HepG2 (cell line): ENCODE measurements around the gene ATR. TPM values are rescaled to one million over a fixed set of nuclear protein-coding genes. Genes with fewer than 3 reads are reported as not detected.

Experiments used
- CAMTA2 ChIP-seq: sonication (generic); formaldehyde crosslinking; IDR thresholded peaks from 2 replicates; pipeline ENCODE4 v1.4.0; 2020; ENCODE audit warnings: mild to moderate bottlenecking, missing genetic modification reagents, borderline replicate concordance
- CEBPG ChIP-seq: IDR thresholded peaks from 2 replicates; pipeline ENCODE4 v1.6.1; 2016
- FOXA3 ChIP-seq: IDR thresholded peaks from 2 replicates; pipeline ENCODE4 v1.6.1; 2016; ENCODE audit warnings: missing genetic modification reagents, missing compliant biosample characterization
- IKZF5 ChIP-seq: IDR thresholded peaks from 2 replicates; pipeline ENCODE4 v1.6.1; 2018; ENCODE audit warnings: missing genetic modification reagents, mild to moderate bottlenecking, missing compliant biosample characterization
- JDP2 ChIP-seq: sonication (generic); formaldehyde crosslinking; IDR thresholded peaks from 2 replicates; pipeline ENCODE4 v1.8.1; 2022; ENCODE audit warnings: missing genetic modification reagents, borderline replicate concordance
- JUNB ChIP-seq: sonication (generic); formaldehyde crosslinking; IDR thresholded peaks from 2 replicates; pipeline ENCODE4 v1.8.0; 2022; ENCODE audit warnings: missing genetic modification reagents, mild to moderate bottlenecking, borderline replicate concordance
- MXI1 ChIP-seq: IDR thresholded peaks from 3 replicates; pipeline ENCODE4 v1.6.1; 2012; ENCODE audit warnings: low read depth, low read length, inconsistent platforms, borderline replicate concordance
- NCOA5 ChIP-seq: sonication (generic); formaldehyde crosslinking; IDR thresholded peaks from 2 replicates; pipeline ENCODE4 v1.4.0; 2020; ENCODE audit warnings: missing genetic modification reagents
- NFKB2 ChIP-seq: sonication (generic); formaldehyde crosslinking; IDR thresholded peaks from 2 replicates; pipeline ENCODE4 v1.4.0; 2020; ENCODE audit warnings: missing genetic modification reagents, borderline replicate concordance
- NR2C2 ChIP-seq: sonication (generic); formaldehyde crosslinking; IDR thresholded peaks from 2 replicates; pipeline ENCODE4 v1.4.0; 2020; ENCODE audit warnings: missing genetic modification reagents, mild to moderate bottlenecking, moderate library complexity, borderline replicate concordance
- NR2F1 ChIP-seq, 2 experiments: fragments of 450-650 bp in 1 of 2; formaldehyde crosslinking in 1 of 2; IDR thresholded peaks; 2 replicates each; pipeline versions ENCODE4 v1.5.0 to v1.6.1; 2016 to 2020; ENCODE audit warnings: mild to moderate bottlenecking in 1 of 2, missing compliant biosample characterization in 1 of 2, missing genetic modification reagents in 1 of 2, moderate library complexity in 1 of 2
- PRDM15 ChIP-seq: sonication (generic); formaldehyde crosslinking; IDR thresholded peaks from 2 replicates; pipeline ENCODE4 v1.4.0; 2020; ENCODE audit warnings: missing genetic modification reagents
- SIN3B ChIP-seq: fragments of 150-350 bp; IDR thresholded peaks from 2 replicates; pipeline ENCODE4 v1.6.1; 2014; ENCODE audit warnings: low read length
- SOX13 ChIP-seq, 3 experiments: fragments of 450-650 bp in 1 of 3; sonication (generic) in 1 of 3; formaldehyde crosslinking in 1 of 3; IDR thresholded peaks in 2 of 3; conservative IDR thresholded peaks in 1 of 3; 2 replicates each; pipeline versions ENCODE4 v1.5.0 to v1.6.1; 2016 to 2020; ENCODE audit warnings: antibody characterized with exemption in 1 of 3, mild to moderate bottlenecking in 1 of 3, missing compliant biosample characterization in 1 of 3, missing genetic modification reagents in 1 of 3, moderate library complexity in 1 of 3
- SP5 ChIP-seq: IDR thresholded peaks from 2 replicates; pipeline ENCODE4 v1.6.1; 2016; ENCODE audit warnings: low read depth, borderline replicate concordance
- TOPORS ChIP-seq: sonication (generic); formaldehyde crosslinking; IDR thresholded peaks from 2 replicates; pipeline ENCODE4 v1.8.0; 2023; ENCODE audit warnings: mild to moderate bottlenecking, missing genetic modification reagents
- ZBTB20 ChIP-seq: sonication (generic); formaldehyde crosslinking; IDR thresholded peaks from 2 replicates; pipeline ENCODE4 v1.8.1; 2023; ENCODE audit warnings: missing genetic modification reagents, low read depth, mild to moderate bottlenecking, borderline replicate concordance
- ZBTB49 ChIP-seq: sonication (generic); formaldehyde crosslinking; IDR thresholded peaks from 2 replicates; pipeline ENCODE4 v1.4.0; 2020; ENCODE audit warnings: missing genetic modification reagents, borderline replicate concordance
- ZBTB7B ChIP-seq: sonication (generic); formaldehyde crosslinking; IDR thresholded peaks from 2 replicates; pipeline ENCODE4 v1.4.0; 2020; ENCODE audit warnings: missing genetic modification reagents
- ZNF225 ChIP-seq: sonication (generic); formaldehyde crosslinking; IDR thresholded peaks from 2 replicates; pipeline ENCODE4 v1.4.0; 2020; ENCODE audit warnings: mild to moderate bottlenecking, missing genetic modification reagents
- ZNF597 ChIP-seq: sonication (generic); formaldehyde crosslinking; IDR thresholded peaks from 2 replicates; pipeline ENCODE4 v1.5.0; 2020; ENCODE audit warnings: missing genetic modification reagents
- ZNF75D ChIP-seq: sonication (generic); formaldehyde crosslinking; IDR thresholded peaks from 2 replicates; pipeline ENCODE4 v1.8.1; 2023; ENCODE audit warnings: missing genetic modification reagents, mild to moderate bottlenecking, borderline replicate concordance
- polyA plus RNA-seq, 8 experiments: library from polyadenylated mRNA; depleted of rRNA in 3 of 8; stranded (reverse) in 7 of 8; unstranded in 1 of 8; fragments of >200 nt; fragmentation: Illumina TruSeq in 4 of 8; extraction: Trizol in 4 of 8; gene quantifications; 2 replicates each; pipeline versions ENCODE4 v1.2.1 to v1.2.3, GENCODE V29; 2011 to 2016; ENCODE audit warnings: low read depth in 4 of 8, missing spikeins in 1 of 8, mixed read lengths in 1 of 8; ENCODE audit not compliant: insufficient read depth in 1 of 8
- total RNA-seq, 5 experiments: library from RNA; depleted of rRNA; stranded (reverse); fragments of >200 nt; fragmentation: Illumina TruSeq; extraction: Trizol; gene quantifications; 2 replicates each; pipeline ENCODE4 v1.2.3, GENCODE V29; 2016; ENCODE audit warnings: low read depth in 1 of 5

ATR gene
- total and polyA plus RNA-seq, 2 of the 13 experiments (the other 11 are each of a cell fraction or from before 2014, with no cell fraction given): 6.6 to 17.0 TPM

DNA sequence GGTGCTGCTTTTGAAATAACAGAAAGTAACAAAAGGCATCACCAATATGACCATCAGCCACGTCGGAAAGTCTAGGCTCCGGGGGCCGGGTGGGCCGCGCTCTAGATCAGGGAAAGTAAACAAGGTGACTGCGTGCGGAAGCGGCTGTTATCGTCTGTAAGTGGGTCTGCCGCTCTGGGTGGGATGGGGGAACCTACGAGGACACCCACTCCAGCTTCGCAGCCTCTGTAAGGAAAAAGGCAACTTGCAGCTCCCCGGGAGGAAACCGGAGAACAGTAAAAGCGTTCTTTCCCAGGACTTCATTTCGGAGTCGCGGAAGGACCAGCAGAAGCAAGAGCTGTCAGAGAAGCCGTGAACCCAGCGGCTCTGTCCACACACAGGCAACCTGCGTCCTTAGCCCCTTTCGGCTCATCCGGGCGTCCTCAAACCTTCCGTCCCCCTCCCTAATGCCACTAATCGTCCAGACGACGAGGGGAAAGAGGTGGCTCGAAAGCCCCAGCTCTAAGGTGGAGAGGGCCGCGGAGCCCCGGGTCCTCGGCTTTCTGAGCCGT lies 131.2 kb downstream of the ATR start (continued):
- TF ChIP-seq SIN3B (no peak), ZBTB20 (0 out of 2 replicates have a peak, but pooled peaks have one; percentile 12), FOXA3 (CRISPR knock-in tag) (peak; percentile 90), CEBPG (CRISPR knock-in tag) (no peak), MXI1 (no peak), SP5 (CRISPR knock-in tag) (no peak), ZBTB49 (CRISPR knock-in tag) (no peak), ZNF597 (no peak), NFKB2 (peak; percentile 46; the same call in 1 of the 2 replicates), ZNF225 (no peak), SOX13 (IDR thresholded peaks at IDR 0.05) (no peak), SOX13 (CRISPR knock-in tag; conservative IDR thresholded peaks at IDR 0.05 in 1 of 2, IDR thresholded peaks at IDR 0.05 in 1 of 2) (no peak), PRDM15 (CRISPR knock-in tag) (no peak), CAMTA2 (CRISPR knock-in tag) (no peak), ZBTB7B (CRISPR knock-in tag) (peak; percentile 31), ZNF75D (CRISPR knock-in tag) (no peak), IKZF5 (no peak), NR2F1 (CRISPR knock-in tag; IDR thresholded peaks at IDR 0.05) (no peak), JUNB (CRISPR knock-in tag) (no peak), NR2C2 (CRISPR knock-in tag) (no peak), JDP2 (CRISPR knock-in tag) (no peak), TOPORS (no peak), NCOA5 (CRISPR knock-in tag) (no peak)
